NOMO-1 treated with dmso at 0.1 percent for 144 hours (cell line): Measurements from ENCODE around the gene STK31.
"Not testable (repeated sequence)": the region's sequence is repeated elsewhere in the genome, so short reads cannot be mapped to it uniquely, and the experiment has no call there.

Experiments used
- DNase-seq: peaks from one replicate; lab custom pipeline; 2025; ENCODE audit not compliant: unreplicated experiment; lab: John Stamatoyannopoulos, UW

STK31 gene

GRCh38 chr7:23802720-23803397 lies 92.8 kb downstream of the STK31 start:
- no peak for DNase-seq

DNA sequence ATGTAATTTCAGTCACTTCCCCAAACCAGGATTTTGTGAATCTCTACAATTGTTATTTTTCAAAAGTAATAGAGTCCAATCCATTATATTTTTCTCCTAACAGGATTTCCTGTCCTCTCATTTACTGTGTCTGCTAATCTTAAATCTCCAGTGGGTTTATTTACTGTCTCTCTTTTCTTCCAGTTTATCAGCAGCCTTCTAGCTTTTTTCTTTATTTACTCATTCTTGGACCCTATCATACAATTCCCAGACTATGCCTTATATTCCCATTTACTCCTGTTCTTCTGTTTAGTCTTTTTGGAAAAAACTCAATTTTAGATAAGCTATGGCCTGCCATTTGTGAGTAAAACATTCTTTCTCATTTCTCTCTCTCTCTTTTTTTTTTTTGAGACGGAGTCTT lies 94.7 kb downstream of the STK31 start:
- no peak for DNase-seq

GRCh38 chr7:23808421-23808820 lies 98.4 kb downstream of the STK31 start:
- no peak for DNase-seq

DNA sequence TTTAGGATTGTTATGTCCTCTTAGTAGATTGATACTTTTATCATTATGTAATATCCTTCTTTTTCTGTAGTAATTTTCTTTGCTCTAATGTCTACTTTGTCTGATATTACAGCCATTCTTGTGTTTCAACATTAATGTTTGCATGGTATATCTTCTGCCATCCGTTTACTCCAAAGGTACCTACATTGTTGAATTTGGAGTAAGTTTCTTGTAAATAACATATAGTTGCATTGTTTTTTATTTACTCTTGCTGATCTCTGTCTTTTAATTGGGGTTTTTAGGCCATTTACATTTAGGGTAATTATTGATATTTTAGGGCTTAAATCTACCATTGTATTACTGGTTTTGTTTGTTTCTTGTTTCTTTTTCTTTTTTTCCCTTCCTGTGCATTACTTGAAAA lies 100.1 kb downstream of the STK31 start:
- DNase-seq = no peak

- no peak for DNase-seq
Measured at GRCh38 chr7:23811540-23811939, 101.5 kb downstream of the STK31 start.

DNA sequence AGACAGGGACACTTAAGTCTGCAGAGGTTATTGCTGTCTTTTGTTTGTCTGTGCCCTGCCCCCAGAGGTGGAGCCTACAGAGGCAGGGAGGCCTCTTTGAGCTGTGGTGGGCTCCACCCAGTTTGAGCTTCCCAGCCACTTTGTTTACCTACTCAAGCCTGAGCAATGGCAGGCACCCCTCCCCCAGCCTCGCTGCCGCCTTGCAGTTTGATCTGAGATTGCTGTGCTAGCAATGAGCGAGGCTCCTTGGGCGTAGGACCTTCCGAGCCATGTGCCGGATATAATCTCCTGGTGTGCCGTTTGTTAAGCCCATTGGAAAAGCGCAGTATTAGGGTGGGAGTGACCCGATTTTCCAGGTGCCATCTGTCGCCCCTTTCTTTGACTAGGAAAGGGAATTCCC lies 118.1 kb downstream of the STK31 start:
- DNase-seq = not testable (repeated sequence)

DNA sequence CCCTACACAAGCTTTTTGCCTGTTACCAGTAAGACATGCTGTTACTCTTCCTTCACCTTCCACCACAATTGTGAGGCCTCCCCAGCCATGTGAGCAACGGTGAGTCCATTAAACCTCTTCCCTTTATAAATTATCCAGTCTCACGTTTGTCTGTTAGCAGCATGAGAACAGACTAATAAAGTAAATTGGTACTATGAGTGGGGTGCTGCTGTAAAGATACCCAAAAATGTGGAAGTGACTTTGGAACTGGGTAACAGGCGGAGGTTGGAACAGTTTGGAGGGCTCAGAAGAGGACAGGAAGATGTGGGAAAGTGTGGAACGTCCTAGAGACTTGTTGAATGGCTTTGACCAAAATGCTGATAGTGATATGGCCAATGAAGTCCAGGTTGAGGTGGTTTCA lies 122.7 kb downstream of the STK31 start:
- not testable (repeated sequence) for DNase-seq

GRCh38 chr7:23833405-23833804 lies 123.4 kb downstream of the STK31 start:
- no peak for DNase-seq

- DNase-seq = not testable (repeated sequence)
Measured at GRCh38 chr7:23844837-23845236, 134.8 kb downstream of the STK31 start.

DNA sequence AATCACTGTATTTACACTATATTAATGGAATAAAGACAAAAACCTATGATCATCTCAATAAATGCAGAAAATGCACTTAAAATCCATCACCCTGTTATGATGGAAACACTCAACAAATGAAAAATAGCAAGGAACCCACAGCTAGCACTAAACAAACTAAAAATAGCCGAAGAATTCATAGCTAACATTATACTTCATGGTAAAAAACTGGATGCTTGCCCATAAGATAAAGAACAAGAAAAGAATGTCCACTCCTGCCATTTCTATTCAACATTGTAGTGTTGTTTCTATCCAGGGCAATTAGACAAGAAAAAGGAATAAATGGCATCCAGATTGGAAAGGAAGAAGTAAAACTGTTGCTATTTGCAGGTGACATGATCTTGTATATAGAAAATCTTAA lies 142.1 kb downstream of the STK31 start:
- no peak for DNase-seq

GRCh38 chr7:23852988-23853387 lies 143.0 kb downstream of the STK31 start:
- DNase-seq = no peak

- no peak for DNase-seq
Measured at GRCh38 chr7:23863209-23863787, 153.3 kb downstream of the STK31 start.

DNA sequence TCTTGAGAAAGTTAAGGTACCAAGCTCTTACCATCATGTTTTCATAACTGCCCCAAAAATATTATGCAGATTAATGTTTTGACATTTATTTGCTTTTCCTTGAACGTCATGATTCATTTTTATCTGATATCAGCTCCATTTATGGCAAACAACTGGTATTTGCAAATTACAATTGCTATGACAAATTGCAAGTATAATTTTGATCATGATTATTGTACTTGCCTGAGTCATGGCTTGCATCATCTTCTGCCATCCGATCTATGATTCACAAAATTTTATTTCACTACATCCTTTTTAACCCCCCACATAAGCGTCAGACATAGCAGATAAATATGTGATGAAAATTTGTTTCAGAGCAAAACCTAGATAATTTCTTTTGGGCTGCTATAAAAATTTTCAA lies 155.0 kb downstream of the STK31 start:
- no peak for DNase-seq

DNA sequence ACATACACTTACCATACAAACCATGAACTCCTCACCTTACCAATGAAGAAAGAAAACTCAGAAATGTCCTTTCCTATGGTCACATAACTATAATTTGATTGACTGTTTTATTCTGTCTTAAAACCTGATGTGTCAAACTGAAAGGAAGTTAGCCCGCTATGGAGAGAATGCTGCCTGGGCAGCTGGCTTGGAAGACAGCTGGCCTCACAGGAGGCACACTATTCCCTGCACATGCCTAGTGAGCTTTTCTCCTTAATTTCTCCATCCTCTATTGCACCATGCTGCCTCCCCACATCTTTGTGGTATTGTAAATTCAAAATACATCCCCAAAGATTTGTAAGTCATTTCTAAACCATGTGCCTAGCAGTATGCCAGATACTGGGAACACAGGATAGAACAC lies 163.3 kb downstream of the STK31 start:
- no peak for DNase-seq

DNA sequence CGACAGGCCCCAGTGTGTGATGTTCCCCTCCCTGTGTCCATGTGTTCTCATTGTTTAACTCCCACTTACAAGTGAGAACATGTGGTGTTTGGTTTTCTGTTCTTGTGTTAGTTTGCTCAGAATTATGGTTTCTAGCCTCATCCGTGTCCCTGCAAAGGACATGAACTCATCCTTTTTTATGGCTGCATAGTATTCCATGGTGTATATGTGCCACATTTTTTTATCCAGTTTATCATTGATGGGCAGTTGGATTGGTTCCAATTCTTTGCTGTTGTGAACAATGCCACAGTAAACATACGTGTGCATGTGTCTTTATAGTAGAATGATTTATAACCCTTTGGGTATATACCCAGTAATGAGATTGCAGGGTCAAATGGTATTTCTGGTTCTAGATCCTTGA lies 166.5 kb downstream of the STK31 start:
- not testable (repeated sequence) for DNase-seq
